ENCODE measurements around the gene GALNTL6.
"Not testable (repeated sequence)": the region's sequence is repeated elsewhere in the genome, so short reads cannot be mapped to it uniquely, and the experiment has no call there.

The GALNTL6 gene

DNA sequence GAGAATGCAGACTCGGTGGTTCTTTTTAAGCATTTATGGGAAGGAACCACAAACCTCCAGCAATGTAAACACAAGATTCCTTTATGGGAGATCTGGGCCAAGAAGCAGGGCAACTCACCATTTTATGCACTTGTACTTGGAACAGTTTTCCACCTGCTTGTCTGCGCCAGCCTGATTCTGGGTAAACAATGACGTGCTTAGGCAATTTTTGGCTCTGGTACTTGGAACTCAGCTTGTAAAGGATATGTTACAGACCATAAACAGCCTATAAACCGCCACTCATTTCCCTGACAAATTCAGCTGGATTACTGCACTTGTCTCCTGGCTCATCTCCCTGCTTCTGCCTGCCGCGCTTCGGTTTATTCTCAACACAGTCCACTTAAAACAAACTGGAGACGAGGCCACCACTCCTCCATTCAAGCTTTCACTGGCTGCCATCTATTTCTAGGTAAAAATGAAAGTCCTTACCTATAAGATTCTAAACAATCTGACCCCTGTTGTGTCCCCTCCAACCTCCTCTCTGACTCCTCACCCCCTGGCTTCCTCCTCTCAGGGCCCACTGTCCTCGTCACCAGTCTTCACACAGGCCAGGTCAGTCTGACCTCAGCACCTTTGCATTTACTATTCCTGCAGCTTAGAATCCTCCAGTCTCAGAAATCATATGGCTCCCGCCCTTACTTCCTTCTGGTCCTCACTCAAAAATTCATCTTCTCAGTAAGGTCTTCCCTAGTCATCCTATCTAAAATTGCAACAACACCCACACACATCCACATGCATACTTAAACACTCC is 1149.6 kb downstream of the GALNTL6 start:
- H3K36me3 Mint-ChIP-seq (ENCODE audit: low read depth), result no peaks in the 10 kb centered on the region
- intact Hi-C loops (cut with micrococcal nuclease), result no loop called here
- H3K4me1 Mint-ChIP-seq (ENCODE audit: low read depth), result no peaks in the 10 kb centered on the region
- H3K27ac Mint-ChIP-seq, result no peak overlapping the region
- peaks cover 11% of the 10 kb centered on the region for H3K9me3 Mint-ChIP-seq
- no peak overlapping the region for H3K4me3 Mint-ChIP-seq
- peaks cover 1% of the 10 kb centered on the region for H3K27me3 Mint-ChIP-seq

DNA sequence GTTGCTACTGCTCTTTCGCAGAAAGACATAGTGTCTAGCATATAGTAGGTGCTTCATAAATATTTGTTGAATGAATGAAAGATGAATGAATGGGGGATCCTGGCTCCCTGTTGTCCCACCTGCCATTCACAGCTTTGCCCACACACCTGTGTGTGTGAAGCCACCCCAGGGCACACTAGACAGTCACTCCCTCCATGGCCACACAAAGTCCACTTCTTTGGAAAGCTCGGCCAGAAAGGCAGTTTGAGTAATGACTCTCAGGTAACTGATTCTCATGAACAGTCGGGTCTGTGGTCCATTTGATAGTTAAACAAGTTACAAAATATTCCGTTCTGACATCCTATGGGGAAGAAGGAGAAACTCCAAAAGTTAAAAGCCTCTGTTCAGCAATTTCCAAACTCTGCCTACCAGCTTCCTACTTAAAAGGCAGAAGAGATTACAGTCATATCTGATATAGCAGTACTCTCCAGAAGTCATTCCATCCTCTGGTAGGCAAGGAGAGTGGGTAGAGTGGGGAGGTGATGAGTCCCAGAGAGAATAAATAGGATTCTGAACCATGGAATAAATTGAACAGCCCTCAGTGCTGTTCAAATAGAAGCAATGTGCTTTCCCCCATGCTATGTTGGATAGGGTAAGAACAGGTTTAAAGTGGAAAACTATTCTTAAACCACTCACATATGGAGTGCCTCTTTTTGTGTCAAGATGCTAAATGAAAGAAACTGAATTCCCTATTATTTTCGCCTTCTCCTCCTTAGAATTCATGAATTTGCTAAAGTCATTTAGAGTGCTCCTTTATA is 1150.5 kb downstream of the GALNTL6 start:
- Mint-ChIP-seq H3K9me3 (peaks cover 21% of the 10 kb centered on the region), H3K4me1 (ENCODE audit: low read depth) (no peaks in the 10 kb centered on the region), H3K27me3 (peaks cover 1% of the 10 kb centered on the region), H3K4me3 (no peak overlapping the region), H3K36me3 (ENCODE audit: low read depth) (no peaks in the 10 kb centered on the region), H3K27ac (no peak overlapping the region)
- intact Hi-C loops (cut with micrococcal nuclease), result no loop called here

DNA sequence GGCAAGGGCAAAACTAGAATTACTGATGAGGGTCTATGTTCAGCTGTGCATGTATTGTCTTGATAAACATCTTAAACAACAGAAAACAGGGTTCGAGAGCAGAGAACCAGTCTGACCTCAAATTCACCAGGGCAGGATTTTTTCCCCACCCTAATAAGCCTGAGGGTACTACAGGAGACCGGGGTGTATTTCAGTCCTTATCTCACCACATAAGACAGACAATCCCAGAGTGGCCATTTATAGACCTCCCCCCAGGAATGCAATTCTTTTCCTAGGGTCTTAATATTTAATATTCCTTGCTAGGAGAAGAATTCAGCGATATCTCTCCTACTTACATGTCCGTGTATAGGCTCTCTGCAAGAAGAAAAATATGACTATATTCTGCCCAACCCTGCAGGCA is 1157.0 kb downstream of the GALNTL6 start:
- H3K27ac Mint-ChIP-seq; H3K4me1 Mint-ChIP-seq (ENCODE audit: low read depth); H3K27me3 Mint-ChIP-seq; intact Hi-C loops (cut with micrococcal nuclease); H3K36me3 Mint-ChIP-seq (ENCODE audit: low read depth); H3K4me3 Mint-ChIP-seq: not testable (repeated sequence)
- peaks cover 41% of the 10 kb centered on the region for H3K9me3 Mint-ChIP-seq

DNA sequence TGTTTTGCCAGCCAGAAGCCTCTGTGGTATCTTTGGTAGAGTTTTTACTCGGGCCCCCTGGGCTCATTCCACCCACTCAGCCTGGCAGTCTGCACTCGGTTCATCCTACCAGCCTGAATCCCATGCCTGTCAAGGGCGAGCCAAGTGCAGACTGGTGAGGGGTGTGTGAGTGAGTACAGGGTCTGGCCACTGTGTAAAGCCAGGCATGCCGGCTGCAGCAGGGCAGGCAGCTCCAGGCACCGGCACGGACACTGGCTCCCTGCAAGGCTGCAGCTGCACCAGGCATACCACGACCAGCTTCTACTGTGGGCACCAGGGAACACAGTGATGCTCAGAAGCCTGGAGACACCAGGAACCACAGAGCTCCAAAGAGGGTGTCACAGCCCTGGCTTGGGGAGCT is 1161.4 kb downstream of the GALNTL6 start:
- intact Hi-C loops (cut with micrococcal nuclease), result no loop called here
- Mint-ChIP-seq H3K27me3 (no peaks in the 10 kb centered on the region), H3K27ac (no peak overlapping the region), H3K4me1 (ENCODE audit: low read depth) (no peaks in the 10 kb centered on the region), H3K9me3 (peaks cover 20% of the 10 kb centered on the region), H3K36me3 (ENCODE audit: low read depth) (no peaks in the 10 kb centered on the region), H3K4me3 (no peak overlapping the region)

DNA sequence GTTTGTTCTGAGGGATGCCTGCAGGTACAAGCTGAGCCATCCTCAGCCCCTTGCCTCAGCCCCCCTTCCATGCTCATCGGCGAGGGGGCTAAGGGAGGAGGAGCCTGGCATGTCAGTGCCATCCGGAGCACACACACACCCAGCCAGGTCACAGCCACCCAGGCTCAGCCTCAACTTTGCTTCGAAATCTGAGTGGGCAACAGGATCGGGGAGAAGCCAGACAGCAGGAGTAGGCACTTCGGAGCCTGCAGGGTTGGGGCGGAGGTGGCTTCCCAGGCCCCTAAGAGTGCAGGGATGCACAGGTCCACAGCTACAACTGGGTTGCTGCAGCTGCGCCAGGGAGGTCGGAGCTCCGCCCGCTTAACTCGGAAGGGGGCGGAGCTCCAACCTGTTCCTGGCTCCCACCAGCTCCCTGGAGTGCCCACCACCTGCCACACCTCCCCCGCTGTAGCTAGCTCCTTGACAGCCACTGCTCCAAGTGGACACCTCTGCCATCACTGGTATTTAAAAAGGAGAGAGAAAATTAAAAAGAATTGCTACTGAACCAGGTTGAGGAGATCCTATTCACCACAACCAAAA is 1162.5 kb downstream of the GALNTL6 start:
- Mint-ChIP-seq H3K4me1 (ENCODE audit: low read depth) (no peaks in the 10 kb centered on the region), H3K27ac (no peak overlapping the region), H3K9me3 (peaks cover 9% of the 10 kb centered on the region), H3K4me3 (no peak overlapping the region), H3K36me3 (ENCODE audit: low read depth) (no peaks in the 10 kb centered on the region), H3K27me3 (no peaks in the 10 kb centered on the region)
- intact Hi-C loops (cut with micrococcal nuclease), result no loop called here

DNA sequence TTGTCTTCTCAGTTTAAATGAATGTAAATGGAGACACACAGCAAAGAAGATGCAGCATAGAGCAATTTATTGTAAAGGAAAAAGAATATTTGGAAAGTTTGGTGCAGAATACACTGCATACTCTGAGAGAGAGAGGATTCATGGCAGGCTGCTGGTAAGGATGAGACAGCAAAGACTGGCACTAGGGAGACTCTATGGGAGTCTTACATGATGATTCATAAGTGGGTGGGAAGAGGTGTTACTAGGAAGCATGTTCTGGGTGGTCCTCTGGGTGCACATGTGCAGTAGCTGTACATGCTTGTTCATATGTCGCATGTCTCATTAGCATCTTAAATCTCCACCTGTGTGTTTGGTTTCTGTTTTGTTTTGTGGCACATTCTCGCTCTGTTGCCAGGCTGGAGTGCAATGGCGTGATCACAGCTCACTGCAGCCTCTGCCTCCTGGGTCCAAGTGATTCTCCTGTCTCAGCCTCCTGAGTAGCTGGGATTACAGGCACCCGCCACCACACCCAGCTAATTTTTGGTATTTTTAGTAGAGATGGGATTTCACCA is 1164.4 kb downstream of the GALNTL6 start:
- H3K4me1 Mint-ChIP-seq (ENCODE audit: low read depth); H3K27ac Mint-ChIP-seq; H3K36me3 Mint-ChIP-seq (ENCODE audit: low read depth); H3K9me3 Mint-ChIP-seq; H3K27me3 Mint-ChIP-seq; intact Hi-C loops (cut with micrococcal nuclease); H3K4me3 Mint-ChIP-seq: not testable (repeated sequence)

DNA sequence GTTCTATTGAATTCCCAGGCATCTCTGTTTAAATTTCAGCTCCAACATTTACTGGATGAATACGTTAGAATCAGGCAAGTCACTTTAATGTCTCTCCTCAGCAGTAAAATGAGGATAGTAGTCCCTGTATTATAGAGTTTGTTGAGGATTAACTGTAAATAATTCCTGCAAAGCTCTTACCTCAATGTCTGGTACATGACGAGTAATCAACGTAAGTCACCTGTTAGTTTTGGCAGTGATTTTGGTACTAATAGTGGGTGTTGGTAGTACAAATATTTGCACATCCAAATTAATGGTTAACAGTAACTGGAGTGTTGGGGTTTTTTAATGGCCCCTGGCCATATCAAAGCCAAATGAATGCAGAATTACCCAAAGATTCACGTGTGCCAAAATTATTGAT is 1165.6 kb downstream of the GALNTL6 start:
- Mint-ChIP-seq H3K27ac (no peak overlapping the region), H3K4me1 (ENCODE audit: low read depth) (no peaks in the 10 kb centered on the region), H3K9me3 (no peaks in the 10 kb centered on the region), H3K36me3 (ENCODE audit: low read depth) (no peaks in the 10 kb centered on the region), H3K27me3 (no peaks in the 10 kb centered on the region), H3K4me3 (no peak overlapping the region)
- intact Hi-C loops (cut with micrococcal nuclease), result no loop called here

DNA sequence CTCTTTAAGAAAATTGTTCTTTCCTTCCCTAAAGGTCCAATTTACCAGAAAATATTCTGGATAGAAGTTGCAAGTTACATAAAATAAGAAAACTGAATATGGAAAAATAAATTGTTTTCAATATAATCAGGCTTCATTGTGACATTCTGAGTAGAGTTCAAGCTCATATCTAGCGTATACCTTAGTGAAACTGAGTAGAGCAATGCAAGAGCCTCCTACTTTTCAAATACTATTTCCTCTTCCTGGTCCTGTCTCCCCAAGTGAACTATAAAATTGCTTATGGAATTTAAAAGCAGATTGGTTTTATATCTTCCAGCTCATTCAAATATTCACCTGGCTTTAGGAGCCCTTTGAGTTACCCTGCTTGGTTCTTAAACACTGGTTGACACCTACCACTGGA is 1166.1 kb downstream of the GALNTL6 start:
- no peaks in the 10 kb centered on the region for H3K36me3 Mint-ChIP-seq (ENCODE audit: low read depth)
- no peaks in the 10 kb centered on the region for H3K4me1 Mint-ChIP-seq (ENCODE audit: low read depth)
- no peaks in the 10 kb centered on the region for H3K27me3 Mint-ChIP-seq
- H3K9me3 Mint-ChIP-seq, result no peaks in the 10 kb centered on the region
- intact Hi-C loops (cut with micrococcal nuclease), result no loop called here
- H3K27ac Mint-ChIP-seq, result no peak overlapping the region
- H3K4me3 Mint-ChIP-seq, result no peak overlapping the region

DNA sequence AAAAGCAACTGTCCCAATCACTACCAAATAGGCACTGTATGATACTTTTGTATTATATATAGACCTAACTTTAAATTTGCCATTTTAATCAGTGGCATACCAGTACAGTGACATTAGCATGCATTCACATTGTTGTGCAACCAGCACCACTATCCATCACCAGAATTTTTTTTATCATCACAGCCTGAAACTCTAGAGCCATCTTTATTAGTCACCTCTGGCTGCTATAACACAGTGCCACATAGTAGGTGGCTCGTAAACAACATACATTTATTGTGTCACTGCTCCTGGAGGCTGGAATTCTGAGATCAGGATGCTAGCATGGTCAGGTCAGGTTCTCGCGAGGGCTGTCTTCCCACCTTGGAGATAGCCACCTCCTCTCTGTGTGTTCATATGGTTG is 1167.0 kb downstream of the GALNTL6 start:
- H3K27ac Mint-ChIP-seq, result no peak overlapping the region
- H3K27me3 Mint-ChIP-seq, result no peaks in the 10 kb centered on the region
- no peaks in the 10 kb centered on the region for H3K36me3 Mint-ChIP-seq (ENCODE audit: low read depth)
- H3K4me1 Mint-ChIP-seq (ENCODE audit: low read depth), result no peaks in the 10 kb centered on the region
- H3K4me3 Mint-ChIP-seq, result no peak overlapping the region
- intact Hi-C loops (cut with micrococcal nuclease), result no loop called here
- no peaks in the 10 kb centered on the region for H3K9me3 Mint-ChIP-seq

DNA sequence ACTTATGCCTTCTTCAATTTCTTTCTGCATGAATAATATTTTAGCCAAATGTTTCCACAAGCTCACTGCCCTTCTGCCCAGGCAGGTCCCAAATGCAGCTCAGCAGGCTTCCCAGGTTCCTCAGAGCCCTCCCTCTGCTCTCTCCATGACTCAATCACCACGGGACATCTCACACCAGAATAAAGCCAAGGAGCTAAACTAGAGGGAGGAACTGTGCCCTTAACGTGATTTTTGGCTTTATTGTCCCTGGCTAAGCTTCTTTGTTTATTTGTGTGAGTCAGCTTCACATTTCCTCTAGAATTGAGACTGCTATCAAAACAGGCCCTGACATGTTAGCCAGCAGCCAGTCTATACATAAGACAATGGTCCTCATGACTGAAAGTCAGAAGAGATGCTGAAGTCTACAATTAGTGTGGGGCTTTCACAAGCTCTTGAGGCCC is 1169.0 kb downstream of the GALNTL6 start:
- no peak overlapping the region for H3K27ac Mint-ChIP-seq
- H3K4me3 Mint-ChIP-seq, result no peak overlapping the region
- no peaks in the 10 kb centered on the region for H3K4me1 Mint-ChIP-seq (ENCODE audit: low read depth)
- no peaks in the 10 kb centered on the region for H3K36me3 Mint-ChIP-seq (ENCODE audit: low read depth)
- intact Hi-C loops (cut with micrococcal nuclease), result no loop called here
- peaks cover under 1% of the 10 kb centered on the region for H3K9me3 Mint-ChIP-seq
- no peaks in the 10 kb centered on the region for H3K27me3 Mint-ChIP-seq

DNA sequence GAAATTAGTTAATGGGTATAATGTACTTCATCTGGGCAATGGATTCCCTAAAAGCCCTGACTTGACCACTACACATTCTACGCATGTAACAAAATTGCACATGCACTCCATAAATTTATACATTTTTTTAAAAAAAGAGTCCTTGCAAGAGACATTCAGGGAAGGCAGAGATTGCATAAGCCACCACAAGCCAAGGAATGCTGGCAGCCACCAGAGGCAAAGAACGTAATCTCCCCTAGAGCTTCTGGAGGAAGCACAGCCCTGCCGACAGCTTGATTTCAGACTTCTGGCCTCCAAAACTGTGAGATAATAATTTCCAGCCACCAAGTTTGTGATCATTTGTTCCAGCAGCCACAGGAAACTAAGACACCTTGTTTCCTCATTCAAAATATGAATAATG is 1169.8 kb downstream of the GALNTL6 start:
- Mint-ChIP-seq H3K27me3 (no peaks in the 10 kb centered on the region), H3K27ac (no peak overlapping the region), H3K4me3 (no peak overlapping the region), H3K4me1 (ENCODE audit: low read depth) (no peaks in the 10 kb centered on the region), H3K9me3 (peaks cover 9% of the 10 kb centered on the region), H3K36me3 (ENCODE audit: low read depth) (peaks cover 5% of the 10 kb centered on the region)
- intact Hi-C loops (cut with micrococcal nuclease), result no loop called here

DNA sequence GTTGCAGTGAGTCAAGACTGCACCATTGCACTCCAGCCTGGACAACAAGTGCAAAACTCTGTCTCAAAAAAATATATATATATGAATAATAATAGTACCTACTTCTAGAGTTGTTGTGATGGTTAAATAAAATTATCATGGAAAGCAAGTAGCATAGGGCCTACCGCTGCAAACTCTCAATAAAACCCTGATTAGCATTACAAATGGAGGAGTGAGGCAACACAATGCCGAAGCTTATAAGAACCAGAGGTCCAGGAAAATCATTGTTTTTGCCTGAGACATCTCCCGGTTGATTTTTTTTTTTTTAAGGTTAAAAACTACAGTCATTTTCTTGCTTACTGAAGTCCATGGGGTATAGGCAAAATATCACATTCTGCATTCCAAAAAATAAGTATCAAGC is 1170.4 kb downstream of the GALNTL6 start:
- Mint-ChIP-seq H3K4me3 (no peak overlapping the region), H3K27ac (no peak overlapping the region), H3K36me3 (ENCODE audit: low read depth) (peaks cover 6% of the 10 kb centered on the region), H3K27me3 (no peaks in the 10 kb centered on the region), H3K9me3 (peaks cover 15% of the 10 kb centered on the region), H3K4me1 (ENCODE audit: low read depth) (no peaks in the 10 kb centered on the region)
- intact Hi-C loops (cut with micrococcal nuclease), result no loop called here

DNA sequence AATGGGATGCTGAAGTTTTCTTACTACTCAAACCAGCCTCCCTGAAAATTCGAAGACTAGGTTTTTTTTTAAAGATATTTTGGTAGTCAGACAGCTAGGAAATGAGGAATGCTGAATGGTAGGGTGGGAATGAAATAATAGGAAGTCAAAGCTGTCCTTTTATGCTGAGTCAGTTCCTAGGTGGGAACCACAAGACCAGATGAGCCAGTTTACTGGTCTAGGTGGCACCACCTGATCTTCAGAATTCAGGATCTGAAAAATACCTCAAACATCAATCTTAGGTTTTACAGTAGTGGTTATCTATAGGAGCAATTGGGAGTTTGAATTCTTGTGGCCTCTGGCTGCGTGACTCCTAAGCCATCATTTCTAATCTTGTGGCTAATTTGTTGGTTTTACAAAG is 1172.3 kb downstream of the GALNTL6 start:
- Mint-ChIP-seq H3K9me3 (peaks cover 28% of the 10 kb centered on the region), H3K4me1 (ENCODE audit: low read depth) (no peaks in the 10 kb centered on the region), H3K27ac (no peak overlapping the region), H3K36me3 (ENCODE audit: low read depth) (peaks cover 6% of the 10 kb centered on the region), H3K4me3 (no peak overlapping the region), H3K27me3 (no peaks in the 10 kb centered on the region)
- intact Hi-C loops (cut with micrococcal nuclease), result no loop called here

DNA sequence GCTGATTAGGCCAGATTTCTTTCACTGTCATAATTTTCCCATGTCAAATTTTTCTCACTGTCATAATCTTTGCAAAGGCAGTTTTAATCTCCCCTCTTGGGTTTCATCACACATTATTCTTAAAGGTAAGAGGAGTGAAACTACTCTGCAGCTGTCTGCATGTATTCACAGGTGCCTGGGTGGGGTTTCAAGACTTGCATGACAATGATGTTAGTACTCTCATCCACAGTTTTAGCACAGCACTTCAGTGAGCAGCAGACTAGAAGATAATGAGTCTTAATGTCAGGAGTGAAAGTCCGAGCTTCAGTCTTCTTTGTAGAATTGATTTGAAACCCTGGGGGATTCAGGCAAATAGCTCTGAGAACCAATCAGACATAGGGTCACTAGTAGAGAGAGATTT is 1172.9 kb downstream of the GALNTL6 start:
- Mint-ChIP-seq H3K27ac (no peak overlapping the region), H3K4me3 (no peak overlapping the region), H3K36me3 (ENCODE audit: low read depth) (peaks cover 6% of the 10 kb centered on the region), H3K27me3 (no peaks in the 10 kb centered on the region), H3K9me3 (peaks cover 28% of the 10 kb centered on the region), H3K4me1 (ENCODE audit: low read depth) (no peaks in the 10 kb centered on the region)
- intact Hi-C loops (cut with micrococcal nuclease), result no loop called here
